HEK293 (cell line): ENCODE measurements around the gene RMND1.
"Not testable (repeated sequence)": the region's sequence is repeated elsewhere in the genome, so short reads cannot be mapped to it uniquely, and the experiment has no call there.

ENCODE experiments used
- CTCF ChIA-PET: fragments of 350-600 bp; formaldehyde crosslinking; extraction: SDS; loops from one replicate; lab custom pipeline; 2021; ENCODE audit warnings: antibody characterized with exemption; lab: Yijun Ruan, JAX
- POLR2A ChIA-PET: fragments of 300-600 bp; formaldehyde crosslinking; extraction: SDS; loops from one replicate; lab custom pipeline; 2020; ENCODE audit warnings: antibody characterized with exemption, inconsistent platforms; lab: Yijun Ruan, JAX
- H3K27ac ChIP-seq: fragments of 200-500 bp; sonication (Bioruptor generic); 2 replicates; pipeline ENCODE4 v1.5.1; 2014; ENCODE audit warnings: low read depth, low read length, control low read depth, inconsistent platforms; ENCODE audit errors: extremely low read depth
- H3K36me3 ChIP-seq, 2 experiments: fragments of 200-500 bp in 1 of 2; sonication (Bioruptor generic) in 1 of 2; 1 replicate in 1 of 2; 2 replicates in 1 of 2; pipeline ENCODE4 v1.5.1; 2014 to 2017; ENCODE audit warnings: inconsistent platforms in 2 of 2, low read length in 2 of 2; ENCODE audit not compliant: control insufficient read depth in 2 of 2, insufficient read depth in 1 of 2
- H3K4me1 ChIP-seq: fragments of 200-500 bp; sonication (Bioruptor generic); 2 replicates; pipeline ENCODE4 v1.5.1; 2014; ENCODE audit warnings: mild to moderate bottlenecking, low read length, inconsistent platforms; ENCODE audit not compliant: control insufficient read depth, insufficient read depth
- H3K4me3 ChIP-seq: 2 replicates; pipeline ENCODE4 v1.5.1; 2011; ENCODE audit warnings: low read depth, mild to moderate bottlenecking, control low read depth, low read length, moderate library complexity
- H3K9me3 ChIP-seq: fragments of 200-500 bp; sonication (Bioruptor generic); 2 replicates; pipeline ENCODE4 v1.5.1; 2014; ENCODE audit warnings: low read depth, low read length, inconsistent platforms; ENCODE audit not compliant: control insufficient read depth, insufficient read depth
- FEZF1 ChIP-seq: fragments of 450-650 bp; formaldehyde crosslinking; IDR thresholded peaks from 2 replicates; pipeline ENCODE4 v1.5.1; 2016; ENCODE audit warnings: missing biosample characterization, missing genetic modification characterization
- KLF7 ChIP-seq: fragments of 450-650 bp; formaldehyde crosslinking; IDR thresholded peaks from 2 replicates; pipeline ENCODE4 v1.5.1; 2016; ENCODE audit warnings: missing biosample characterization, missing genetic modification characterization, borderline replicate concordance
- SP3 ChIP-seq: fragments of 450-650 bp; formaldehyde crosslinking; IDR thresholded peaks from 2 replicates; pipeline ENCODE4 v1.5.1; 2016; ENCODE audit warnings: missing biosample characterization, missing genetic modification characterization
- SP7 ChIP-seq: fragments of 450-650 bp; formaldehyde crosslinking; IDR thresholded peaks from 2 replicates; pipeline ENCODE4 v1.5.1; 2016; ENCODE audit warnings: missing biosample characterization, missing genetic modification characterization
- YY2 ChIP-seq: fragments of 450-650 bp; formaldehyde crosslinking; IDR thresholded peaks from 2 replicates; pipeline ENCODE4 v1.5.1; 2016; ENCODE audit warnings: missing biosample characterization, missing genetic modification characterization
- ZBTB20 ChIP-seq: fragments of 450-650 bp; formaldehyde crosslinking; IDR thresholded peaks from 2 replicates; pipeline ENCODE4 v1.5.1; 2016; ENCODE audit warnings: missing biosample characterization, missing genetic modification characterization
- ZBTB7A ChIP-seq: fragments of 450-650 bp; formaldehyde crosslinking; IDR thresholded peaks from 2 replicates; pipeline ENCODE4 v1.5.1; 2016; ENCODE audit warnings: low read depth, missing biosample characterization, missing genetic modification characterization
- ZFP3 ChIP-seq: fragments of 450-650 bp; formaldehyde crosslinking; IDR thresholded peaks from 2 replicates; pipeline ENCODE4 v1.5.1; 2016; ENCODE audit warnings: low read depth, missing biosample characterization, missing genetic modification characterization
- ZNF132 ChIP-seq: fragments of 450-650 bp; formaldehyde crosslinking; IDR thresholded peaks from 2 replicates; pipeline ENCODE4 v1.5.1; 2017; ENCODE audit warnings: missing biosample characterization, missing genetic modification characterization, borderline replicate concordance
- ZNF239 ChIP-seq: fragments of 450-650 bp; formaldehyde crosslinking; IDR thresholded peaks from 2 replicates; pipeline ENCODE4 v1.5.1; 2016; ENCODE audit warnings: missing biosample characterization, missing genetic modification characterization
- ZNF302 ChIP-seq: fragments of 450-650 bp; formaldehyde crosslinking; IDR thresholded peaks from 2 replicates; pipeline ENCODE4 v1.5.1; 2016; ENCODE audit warnings: missing biosample characterization, missing genetic modification characterization, low read depth
- ZNF548 ChIP-seq: fragments of 450-650 bp; formaldehyde crosslinking; IDR thresholded peaks from 2 replicates; pipeline ENCODE4 v1.5.1; 2016; ENCODE audit warnings: missing biosample characterization, missing genetic modification characterization
- ZNF624 ChIP-seq: fragments of 450-650 bp; formaldehyde crosslinking; IDR thresholded peaks from 2 replicates; pipeline ENCODE4 v1.5.1; 2017; ENCODE audit warnings: missing biosample characterization, missing genetic modification characterization
- TF ChIP-seq, protein P1 (sequence below): fragments of 450-650 bp; formaldehyde crosslinking; IDR thresholded peaks from 2 replicates; pipeline ENCODE4 v1.5.1; 2017; ENCODE audit warnings: missing biosample characterization, missing genetic modification characterization
- TF ChIP-seq, protein P2 (sequence below): fragments of 450-650 bp; formaldehyde crosslinking; IDR thresholded peaks from 2 replicates; pipeline ENCODE4 v1.5.1; 2016; ENCODE audit warnings: missing biosample characterization, missing genetic modification characterization
- TF ChIP-seq, protein P3 (sequence below): fragments of 450-650 bp; formaldehyde crosslinking; IDR thresholded peaks from 2 replicates; pipeline ENCODE4 v1.5.1; 2016; ENCODE audit warnings: missing biosample characterization, missing genetic modification characterization
- TF ChIP-seq, protein P4 (sequence below): fragments of 450-650 bp; formaldehyde crosslinking; IDR thresholded peaks from 2 replicates; pipeline ENCODE4 v1.5.1; 2016; ENCODE audit warnings: missing biosample characterization, missing genetic modification characterization

Gene RMND1

DNA sequence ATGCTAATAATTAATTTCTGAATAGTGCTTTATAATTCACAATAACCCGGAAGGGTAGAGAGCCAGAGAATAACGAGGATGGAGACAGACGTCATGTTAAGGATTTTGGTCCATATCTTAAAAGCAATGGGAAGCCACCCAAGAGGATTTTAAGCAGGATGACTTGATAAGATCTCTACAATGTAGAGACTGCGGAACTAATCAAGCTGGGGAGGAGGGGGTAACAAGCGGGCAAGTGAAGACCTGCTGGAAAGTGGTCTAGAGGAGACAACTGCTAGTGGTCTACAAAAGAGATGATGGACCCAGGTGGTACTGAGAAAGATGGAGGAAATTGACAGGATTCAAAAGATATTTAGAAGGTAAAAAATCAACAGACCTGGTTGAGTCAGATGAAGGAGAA lies 67.8 kb downstream of the RMND1 start (continued):
- TF ChIP-seq, protein P1, sequence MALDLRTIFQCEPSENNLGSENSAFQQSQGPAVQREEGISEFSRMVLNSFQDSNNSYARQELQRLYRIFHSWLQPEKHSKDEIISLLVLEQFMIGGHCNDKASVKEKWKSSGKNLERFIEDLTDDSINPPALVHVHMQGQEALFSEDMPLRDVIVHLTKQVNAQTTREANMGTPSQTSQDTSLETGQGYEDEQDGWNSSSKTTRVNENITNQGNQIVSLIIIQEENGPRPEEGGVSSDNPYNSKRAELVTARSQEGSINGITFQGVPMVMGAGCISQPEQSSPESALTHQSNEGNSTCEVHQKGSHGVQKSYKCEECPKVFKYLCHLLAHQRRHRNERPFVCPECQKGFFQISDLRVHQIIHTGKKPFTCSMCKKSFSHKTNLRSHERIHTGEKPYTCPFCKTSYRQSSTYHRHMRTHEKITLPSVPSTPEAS = no peak
- TF ChIP-seq ZNF239 (no peak), ZBTB7A (tag by site-specific recombination) (no peak)
- TF ChIP-seq, all 188 proteins: peak for 0

DNA sequence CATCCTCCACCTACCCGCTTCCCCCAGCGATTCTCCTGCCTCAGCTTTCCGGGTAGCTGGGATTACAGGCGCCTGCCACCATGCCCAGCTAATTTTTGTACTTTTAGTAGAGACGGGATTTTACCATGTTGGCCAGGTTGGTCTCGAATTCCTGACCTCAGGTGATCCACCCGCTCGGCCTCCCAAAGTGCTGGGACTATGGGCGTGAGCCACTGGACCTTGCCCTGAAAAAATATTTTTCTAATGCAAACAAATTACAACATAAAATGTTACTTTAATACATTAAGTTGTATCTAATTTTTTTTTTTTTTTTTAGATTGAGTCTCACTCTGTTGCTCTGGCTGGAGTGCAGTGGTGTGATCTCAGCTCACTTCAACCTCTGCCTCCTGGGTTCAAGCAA lies 69.3 kb downstream of the RMND1 start:
- H3K36me3 ChIP-seq, H3K4me3 ChIP-seq, H3K9me3 ChIP-seq, H3K4me1 ChIP-seq, H3K27ac ChIP-seq: not testable (repeated sequence)
- CTCF ChIA-PET = interaction anchor here (0.6 to 0.7 kb wide), 4 partner anchors 46 to 909 kb away, joined by 3 to 5 read pairs (median 4); no protein-coding TSS in a partner anchor
- POLR2A ChIA-PET = interaction anchor here (0.7 to 1.0 kb wide), 3 partner anchors 9 to 393 kb away, joined by 3 to 6 read pairs (median 4); partner anchors contain the start of gene RMND1

DNA sequence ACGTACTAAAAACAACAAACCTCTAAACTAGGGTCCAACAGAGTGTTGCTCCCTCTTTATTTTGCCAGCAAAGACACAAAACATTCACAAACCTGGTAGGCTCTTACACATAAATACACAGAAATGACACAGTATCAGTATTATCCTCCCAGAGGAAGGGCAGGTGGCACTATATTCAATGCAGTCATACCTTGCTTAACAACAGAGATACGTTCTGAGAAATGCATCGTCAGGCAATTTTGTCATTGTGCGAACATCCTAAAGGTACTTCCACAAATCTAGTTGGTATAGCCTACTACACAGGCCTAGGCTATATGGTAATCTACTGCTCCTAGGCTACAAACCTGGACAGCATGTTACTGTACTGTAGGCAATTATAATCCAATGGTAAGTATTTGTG lies 70.2 kb downstream of the RMND1 start:
- CTCF ChIA-PET = no interaction called here
- TF ChIP-seq KLF7 (tag by site-specific recombination) = no peak
- no peak for TF ChIP-seq ZBTB7A (tag by site-specific recombination)
- no peak for TF ChIP-seq ZNF624 (tag by site-specific recombination)
- no peak for TF ChIP-seq ZBTB20 (tag by site-specific recombination)
- TF ChIP-seq SP3 (tag by site-specific recombination) = no peak
- no peak for TF ChIP-seq SP7 (tag by site-specific recombination)
- TF ChIP-seq YY2 (tag by site-specific recombination) = no peak
- TF ChIP-seq, protein P2, sequence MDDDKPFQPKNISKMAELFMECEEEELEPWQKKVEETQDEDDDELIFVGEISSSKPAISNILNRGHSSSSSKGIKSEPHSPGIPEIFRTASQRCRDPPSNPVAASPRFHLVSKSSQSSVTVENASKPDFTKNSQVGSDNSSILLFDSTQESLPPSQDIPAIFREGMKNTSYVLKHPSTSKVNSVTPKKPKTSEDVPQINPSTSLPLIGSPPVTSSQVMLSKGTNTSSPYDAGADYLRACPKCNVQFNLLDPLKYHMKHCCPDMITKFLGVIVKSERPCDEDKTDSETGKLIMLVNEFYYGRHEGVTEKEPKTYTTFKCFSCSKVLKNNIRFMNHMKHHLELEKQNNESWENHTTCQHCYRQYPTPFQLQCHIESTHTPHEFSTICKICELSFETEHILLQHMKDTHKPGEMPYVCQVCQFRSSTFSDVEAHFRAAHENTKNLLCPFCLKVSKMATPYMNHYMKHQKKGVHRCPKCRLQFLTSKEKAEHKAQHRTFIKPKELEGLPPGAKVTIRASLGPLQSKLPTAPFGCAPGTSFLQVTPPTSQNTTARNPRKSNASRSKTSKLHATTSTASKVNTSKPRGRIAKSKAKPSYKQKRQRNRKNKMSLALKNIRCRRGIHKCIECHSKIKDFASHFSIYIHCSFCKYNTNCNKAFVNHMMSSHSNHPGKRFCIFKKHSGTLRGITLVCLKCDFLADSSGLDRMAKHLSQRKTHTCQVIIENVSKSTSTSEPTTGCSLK (tag by site-specific recombination) = no peak
- TF ChIP-seq, protein P3, sequence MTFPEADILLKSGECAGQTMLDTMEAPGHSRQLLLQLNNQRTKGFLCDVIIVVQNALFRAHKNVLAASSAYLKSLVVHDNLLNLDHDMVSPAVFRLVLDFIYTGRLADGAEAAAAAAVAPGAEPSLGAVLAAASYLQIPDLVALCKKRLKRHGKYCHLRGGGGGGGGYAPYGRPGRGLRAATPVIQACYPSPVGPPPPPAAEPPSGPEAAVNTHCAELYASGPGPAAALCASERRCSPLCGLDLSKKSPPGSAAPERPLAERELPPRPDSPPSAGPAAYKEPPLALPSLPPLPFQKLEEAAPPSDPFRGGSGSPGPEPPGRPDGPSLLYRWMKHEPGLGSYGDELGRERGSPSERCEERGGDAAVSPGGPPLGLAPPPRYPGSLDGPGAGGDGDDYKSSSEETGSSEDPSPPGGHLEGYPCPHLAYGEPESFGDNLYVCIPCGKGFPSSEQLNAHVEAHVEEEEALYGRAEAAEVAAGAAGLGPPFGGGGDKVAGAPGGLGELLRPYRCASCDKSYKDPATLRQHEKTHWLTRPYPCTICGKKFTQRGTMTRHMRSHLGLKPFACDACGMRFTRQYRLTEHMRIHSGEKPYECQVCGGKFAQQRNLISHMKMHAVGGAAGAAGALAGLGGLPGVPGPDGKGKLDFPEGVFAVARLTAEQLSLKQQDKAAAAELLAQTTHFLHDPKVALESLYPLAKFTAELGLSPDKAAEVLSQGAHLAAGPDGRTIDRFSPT (tag by site-specific recombination) = no peak
- no peak for TF ChIP-seq FEZF1 (tag by site-specific recombination)
- TF ChIP-seq, protein P4, sequence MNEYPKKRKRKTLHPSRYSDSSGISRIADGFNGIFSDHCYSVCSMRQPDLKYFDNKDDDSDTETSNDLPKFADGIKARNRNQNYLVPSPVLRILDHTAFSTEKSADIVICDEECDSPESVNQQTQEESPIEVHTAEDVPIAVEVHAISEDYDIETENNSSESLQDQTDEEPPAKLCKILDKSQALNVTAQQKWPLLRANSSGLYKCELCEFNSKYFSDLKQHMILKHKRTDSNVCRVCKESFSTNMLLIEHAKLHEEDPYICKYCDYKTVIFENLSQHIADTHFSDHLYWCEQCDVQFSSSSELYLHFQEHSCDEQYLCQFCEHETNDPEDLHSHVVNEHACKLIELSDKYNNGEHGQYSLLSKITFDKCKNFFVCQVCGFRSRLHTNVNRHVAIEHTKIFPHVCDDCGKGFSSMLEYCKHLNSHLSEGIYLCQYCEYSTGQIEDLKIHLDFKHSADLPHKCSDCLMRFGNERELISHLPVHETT (tag by site-specific recombination) = no peak
- no peak for TF ChIP-seq ZFP3
- TF ChIP-seq ZNF548 = no peak
- TF ChIP-seq ZNF302 = no peak
- TF ChIP-seq ZNF132 = no peak
- TF ChIP-seq, all 188 proteins: peak for 0
- H3K4me1 ChIP-seq = no peaks in the 10 kb centered on the region

More for the DNA sequence above, 70.2 kb downstream of the RMND1 start:
- Histone ChIP-seq H3K9me3 (no peaks in the 10 kb centered on the region), H3K36me3 (no peaks in the 10 kb centered on the region; a peak in 1 of 3 replicates), H3K4me3 (no peak overlapping the region), H3K27ac (no peak overlapping the region)
- POLR2A ChIA-PET = no interaction called here
